GM18511 (cell line): ENCODE results near the gene IFIH1.

Experiments used
- ATAC-seq: cut with Tn5 transposase; IDR thresholded peaks from one replicate; pipeline ENCODE4 v1.9.1; 2021; ENCODE audit warnings: mild to moderate bottlenecking, moderate library complexity; ENCODE audit not compliant: unreplicated experiment

The IFIH1 gene

GRCh38 chr2:162318328-162319180 is at the start of gene IFIH1:
Gene IFIH1, minus strand, starts transcription at chr2:162318684. Its CDS starts 377 bp downstream, at chr2:162318307.
- ATAC-seq: peak; percentile 83

GRCh38 chr2:162365392-162365791 is 46.9 kb upstream of the IFIH1 start:
- no peak for ATAC-seq

- ATAC-seq: no peak
These were observed 26.1 kb upstream of the IFIH1 start for GRCh38 chr2:162344617-162344950.

- ATAC-seq: peak; percentile 97
These were observed 25.5 kb upstream of the IFIH1 start, which contains the start of gene GCA for GRCh38 chr2:162343824-162344616. Gene GCA, plus strand, starts transcription at chr2:162344132. Its CDS starts 117 bp downstream, at chr2:162344249.

- ATAC-seq: peak; percentile 1
These were observed 25.0 kb upstream of the IFIH1 start for GRCh38 chr2:162343492-162343823.

- ATAC-seq: no peak
These were observed 24.4 kb upstream of the IFIH1 start for GRCh38 chr2:162342841-162343240.

- no peak for ATAC-seq
These were observed 23.8 kb upstream of the IFIH1 start for GRCh38 chr2:162342321-162342720.

- no peak for ATAC-seq
These were observed 22.3 kb upstream of the IFIH1 start for GRCh38 chr2:162340822-162341221.

GRCh38 chr2:162337868-162338267 is 19.4 kb upstream of the IFIH1 start:
- ATAC-seq: no peak

GRCh38 chr2:162333968-162334367 is 15.5 kb upstream of the IFIH1 start:
- peak; percentile 66 for ATAC-seq

- ATAC-seq: no peak
These were observed 12.4 kb upstream of the IFIH1 start for GRCh38 chr2:162330881-162331280.

- peak; percentile 93 for ATAC-seq
These were observed 10.1 kb upstream of the IFIH1 start for GRCh38 chr2:162328424-162329157.

GRCh38 chr2:162327806-162328205 is 9.3 kb upstream of the IFIH1 start:
- peak; percentile 1 for ATAC-seq

- ATAC-seq: no peak
These were observed 8.8 kb upstream of the IFIH1 start for GRCh38 chr2:162327134-162327769.

GRCh38 chr2:162324953-162325352 is 6.5 kb upstream of the IFIH1 start:
- ATAC-seq: no peak

GRCh38 chr2:162320864-162321517 is 2.5 kb upstream of the IFIH1 start:
- no peak for ATAC-seq

GRCh38 chr2:162317861-162318327 is 590 bp downstream of the IFIH1 start:
- peak; percentile 9 for ATAC-seq

- ATAC-seq: no peak
These were observed 1.3 kb downstream of the IFIH1 start for GRCh38 chr2:162317058-162317742.

- no peak for ATAC-seq
These were observed 1.9 kb downstream of the IFIH1 start for GRCh38 chr2:162316590-162316989.

GRCh38 chr2:162315938-162316337 is 2.5 kb downstream of the IFIH1 start:
- ATAC-seq: no peak
